H1 (cell line): ENCODE data around the gene NEUROD4. TPM values are rescaled to one million over a fixed set of nuclear protein-coding genes. Genes with fewer than 3 reads are reported as not detected.

Experiments used
- CHD7 ChIP-seq: fragments of 300-600 bp; sonication (generic); IDR thresholded peaks from 2 replicates; pipeline ENCODE4 v1.7.1; 2012; ENCODE audit warnings: low read length, moderate library complexity, mild to moderate bottlenecking, inconsistent platforms; ENCODE audit not compliant: insufficient replicate concordance
- MAX ChIP-seq: IDR thresholded peaks from 2 replicates; pipeline ENCODE4 v1.6.1; 2012; ENCODE audit warnings: inconsistent platforms
- polyA plus RNA-seq, 7 experiments: library from polyadenylated mRNA; depleted of rRNA in 3 of 7; stranded (reverse) in 5 of 7; unstranded in 2 of 7; fragments of >200 nt in 5 of 7; fragments of 200-250 nt in 2 of 7; gene quantifications; 1 replicate in 5 of 7; 2 replicates in 1 of 7; 4 replicates in 1 of 7; pipeline versions ENCODE4 v1.2.1 to v1.2.3, GENCODE V29; 2011 to 2013; ENCODE audit warnings: missing spikeins in 2 of 7, mixed read lengths in 2 of 7
- total RNA-seq: library from RNA; stranded (reverse); fragmentation: NEBNext Ultra II Directional; extraction: Animal tissue kit (Norgen Biotek cat#: 25700); gene quantifications from 2 replicates; pipeline ENCODE4 v1.2.1, GENCODE V29; 2021

The NEUROD4 gene
- total and polyA plus RNA-seq, 2 of the 8 experiments (the other 6 are each of a cell fraction or from before 2014, with no cell fraction given), result not detected

- no peak for TF ChIP-seq CHD7
- TF ChIP-seq MAX, result no peak
- TF ChIP-seq, all 59 proteins: peak for 0
These were observed 41.9 kb upstream of the NEUROD4 start (continued) for GRCh38 chr12:54977857-54978256.
